Cardiac muscle cell (in vitro differentiated cells and primary cell): ENCODE results near the gene HCN3. TPM values are rescaled to one million over a fixed set of nuclear protein-coding genes. Genes with fewer than 3 reads are reported as not detected.

ENCODE experiments used
- DNase-seq, 2 donors: peaks; one replicate each; pipeline versions ENCODE4 v3.0.0 to v3.0.0-alpha.2; 2010 to 2017; ENCODE audit warnings: low read depth in 1 of 2, low spot score in 1 of 2
- H3K27ac ChIP-seq: fragments of 200-600 bp; sonication (generic); 2 replicates; pipeline ENCODE4 v1.5.1; 2016
- H3K27me3 ChIP-seq: fragments of 200-600 bp; sonication (generic); 2 replicates; pipeline ENCODE4 v1.6.0; 2016; ENCODE audit warnings: control low read depth
- H3K36me3 ChIP-seq: fragments of 200-600 bp; sonication (generic); 2 replicates; pipeline ENCODE4 v1.5.1; 2016; ENCODE audit warnings: control low read depth
- H3K4me1 ChIP-seq: fragments of 200-600 bp; sonication (generic); 2 replicates; pipeline ENCODE4 v1.8.1; 2017; ENCODE audit warnings: low read depth, mild to moderate bottlenecking, mixed run types
- H3K4me3 ChIP-seq: fragments of 200-600 bp; sonication (generic); 2 replicates; pipeline ENCODE4 v1.5.1; 2016; ENCODE audit warnings: mild to moderate bottlenecking
- H3K9me3 ChIP-seq: fragments of 200-600 bp; sonication (generic); 2 replicates; pipeline ENCODE4 v1.5.1; 2017; ENCODE audit warnings: low read depth, mild to moderate bottlenecking, control low read depth
- CTCF ChIP-seq: IDR thresholded peaks from 2 replicates; pipeline ENCODE4 v1.5.1; 2012; ENCODE audit warnings: low read depth, mild to moderate bottlenecking, low read length
- polyA plus RNA-seq: library from polyadenylated mRNA; unstranded; fragments of >200 nt; fragmentation: Nextera tagmentation; extraction: Ambion mirVana; gene quantifications from 2 replicates; pipeline ENCODE4 v1.2.1, GENCODE V29; 2016
- total RNA-seq: library from RNA; depleted of rRNA; stranded (reverse); fragments of >200 nt; gene quantifications from 2 replicates; pipeline ENCODE4 v1.2.3, GENCODE V29; 2016

The HCN3 gene
- total and polyA plus RNA-seq, 2 experiments from 2014 or later: 1.7 to 12.9 TPM

- H3K4me3 ChIP-seq: peak overlapping the region; percentile 61
- no peaks in the 10 kb centered on the region for H3K27me3 ChIP-seq
- H3K27ac ChIP-seq: peak overlapping the region; percentile 84
- H3K9me3 ChIP-seq: no peaks in the 10 kb centered on the region
- TF ChIP-seq CTCF: no peak
- peak; percentile 30 to 48 for DNase-seq
- peaks cover 8% of the 10 kb centered on the region for H3K4me1 ChIP-seq
- peaks cover 8% of the 10 kb centered on the region for H3K36me3 ChIP-seq
These were observed 45.3 kb downstream of the HCN3 start for GRCh38 chr1:155322571-155322952.

- Histone ChIP-seq H3K36me3 (peaks cover 8% of the 10 kb centered on the region), H3K27ac (peak overlapping the region; percentile 84), H3K27me3 (no peaks in the 10 kb centered on the region), H3K4me1 (peaks cover 8% of the 10 kb centered on the region), H3K4me3 (peak overlapping the region; percentile 61), H3K9me3 (no peaks in the 10 kb centered on the region)
- DNase-seq: peak; percentile 93 to 98
- peak; percentile 89 for TF ChIP-seq CTCF
These were observed 45.9 kb downstream of the HCN3 start for GRCh38 chr1:155322953-155323728.

DNA sequence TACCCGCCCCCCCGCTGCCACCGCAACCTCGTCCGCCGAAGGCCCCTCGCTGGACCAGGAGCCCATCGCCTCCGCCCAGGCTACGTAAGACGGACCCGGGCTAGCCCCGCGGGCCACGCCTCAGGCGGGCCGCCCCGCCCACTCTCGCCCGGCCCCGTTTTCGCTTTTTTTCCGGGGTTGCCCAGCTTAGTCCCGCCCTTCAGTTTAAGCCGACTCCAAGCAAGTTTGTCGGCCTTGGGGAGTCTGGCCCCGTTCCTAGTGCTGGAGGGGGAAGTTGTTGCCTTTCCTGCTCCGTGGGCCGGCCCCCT, 46.4 kb downstream of the HCN3 start:
- peak overlapping the region; percentile 61 for H3K4me3 ChIP-seq
- no peaks in the 10 kb centered on the region for H3K9me3 ChIP-seq
- peak; percentile 90 to 94 for DNase-seq
- H3K27me3 ChIP-seq: no peaks in the 10 kb centered on the region
- H3K27ac ChIP-seq: peak overlapping the region; percentile 78
- TF ChIP-seq CTCF: no peak
- peaks cover 7% of the 10 kb centered on the region for H3K36me3 ChIP-seq
- H3K4me1 ChIP-seq: peaks cover 8% of the 10 kb centered on the region

DNA sequence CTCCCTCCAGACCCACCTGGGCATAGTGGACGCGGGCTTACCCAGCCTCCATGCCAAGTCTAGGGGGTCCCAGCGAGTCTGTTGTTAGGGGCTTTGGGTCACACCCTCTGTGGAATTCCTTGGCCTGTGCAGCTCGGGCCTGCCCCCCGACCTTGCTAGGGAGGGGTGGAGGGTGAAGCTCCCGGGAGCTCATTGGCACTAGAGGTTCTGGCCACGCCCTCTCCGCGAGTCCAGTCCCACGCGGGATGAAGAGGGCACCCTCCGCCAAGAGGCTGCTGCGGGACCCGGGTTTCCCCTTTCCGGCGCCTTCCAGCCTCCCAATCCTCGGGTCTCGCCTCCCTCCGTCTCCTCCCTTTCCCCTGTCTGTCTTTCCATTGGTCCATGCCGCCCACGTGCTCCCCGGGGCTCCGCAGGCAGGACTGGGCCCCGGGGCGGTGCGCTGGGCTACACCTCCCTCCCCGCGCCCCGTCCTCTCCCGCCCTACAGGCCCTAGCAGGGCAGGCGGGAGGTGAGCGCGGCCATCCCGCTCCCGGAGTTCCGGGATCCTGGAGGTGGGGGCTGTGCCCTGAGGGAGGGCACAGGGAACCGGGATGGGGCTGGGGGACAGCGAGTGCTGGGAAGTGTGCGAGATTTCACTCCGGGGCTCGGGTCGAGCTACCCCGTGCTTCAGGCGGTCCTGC, 46.9 kb downstream of the HCN3 start:
- TF ChIP-seq CTCF: no peak
- H3K4me1 ChIP-seq: peaks cover 8% of the 10 kb centered on the region

GRCh38 chr1:155324717-155325602, 47.7 kb downstream of the HCN3 start:
- Histone ChIP-seq H3K4me3 (peak overlapping the region; percentile 61), H3K27ac (no peak overlapping the region), H3K27me3 (no peaks in the 10 kb centered on the region), H3K36me3 (peaks cover 3% of the 10 kb centered on the region), H3K9me3 (no peaks in the 10 kb centered on the region), H3K4me1 (peaks cover 8% of the 10 kb centered on the region)
- peak; percentile 44 to 67 for DNase-seq
- TF ChIP-seq CTCF: peak; percentile 42

More for the DNA sequence above, 46.9 kb downstream of the HCN3 start:
- peak overlapping the region; percentile 78 for H3K27ac ChIP-seq
- H3K9me3 ChIP-seq: no peaks in the 10 kb centered on the region
- H3K4me3 ChIP-seq: peak overlapping the region; percentile 61
- H3K27me3 ChIP-seq: no peaks in the 10 kb centered on the region
- peaks cover 3% of the 10 kb centered on the region for H3K36me3 ChIP-seq
- peak; percentile 96 to 98 for DNase-seq
